HG03565 (cell line): ENCODE results near the gene FPR3.
"Not testable (repeated sequence)": the region's sequence is repeated elsewhere in the genome, so short reads cannot be mapped to it uniquely, and the experiment has no call there.

Source experiments
- ATAC-seq: cut with Tn5 transposase; IDR thresholded peaks from one replicate; pipeline ENCODE4 v1.9.1; 2021; ENCODE audit warnings: mild to moderate bottlenecking, moderate library complexity; ENCODE audit not compliant: unreplicated experiment

Gene FPR3

GRCh38 chr19:51783372-51783771 is 11.6 kb upstream of the FPR3 start:
- ATAC-seq: no peak

- ATAC-seq: no peak
Observed at GRCh38 chr19:51784109-51784785, 10.7 kb upstream of the FPR3 start.

- no peak for ATAC-seq
Observed at GRCh38 chr19:51784922-51785690, 9.9 kb upstream of the FPR3 start.

- no peak for ATAC-seq
Observed at GRCh38 chr19:51786646-51787494, 8.1 kb upstream of the FPR3 start.

GRCh38 chr19:51788029-51788428 is 6.9 kb upstream of the FPR3 start:
- no peak for ATAC-seq

GRCh38 chr19:51789061-51789795 is 5.7 kb upstream of the FPR3 start:
- no peak for ATAC-seq

- ATAC-seq: no peak
Observed at GRCh38 chr19:51792932-51793331, 2.0 kb upstream of the FPR3 start.

- no peak for ATAC-seq
Observed at GRCh38 chr19:51793994-51794393, 963 bp upstream of the FPR3 start.

GRCh38 chr19:51796195-51796679 is 1.3 kb downstream of the FPR3 start:
- ATAC-seq: no peak

GRCh38 chr19:51797480-51797879 is 2.5 kb downstream of the FPR3 start:
- ATAC-seq: no peak

- ATAC-seq: no peak
Observed at GRCh38 chr19:51798062-51798461, 3.1 kb downstream of the FPR3 start.

GRCh38 chr19:51799034-51799773 is 4.2 kb downstream of the FPR3 start:
- ATAC-seq: no peak

- ATAC-seq: no peak
Observed at GRCh38 chr19:51799774-51800472, 5.0 kb downstream of the FPR3 start.

- ATAC-seq: no peak
Observed at GRCh38 chr19:51800473-51801244, 5.7 kb downstream of the FPR3 start.

GRCh38 chr19:51802775-51803174 is 7.8 kb downstream of the FPR3 start:
- no peak for ATAC-seq

GRCh38 chr19:51803519-51803918 is 8.6 kb downstream of the FPR3 start:
- no peak for ATAC-seq

- ATAC-seq: no peak
Observed at GRCh38 chr19:51803967-51804366, 9.0 kb downstream of the FPR3 start.

GRCh38 chr19:51804789-51805188 is 9.8 kb downstream of the FPR3 start:
- not testable (repeated sequence) for ATAC-seq

- ATAC-seq: not testable (repeated sequence)
Observed at GRCh38 chr19:51805396-51805795, 10.4 kb downstream of the FPR3 start.
